ENCODE measurements around the gene TMEM92.

GRCh38 chr17:50307654-50308053, 33.4 kb downstream of the TMEM92 start:
- TF ChIP-seq POLR2A (IDR thresholded peaks at IDR 0.05; ENCODE audit: borderline replicate concordance, extremely low read depth, insufficient read depth, insufficient read length) (no peak), RAD21 (IDR thresholded peaks at IDR 0.05; ENCODE audit: low read depth) (no peak), POLR2AphosphoS5 (IDR thresholded peaks at IDR 0.05; ENCODE audit: low read depth, low read length) (no peak), ELF1 (IDR thresholded peaks at IDR 0.05; ENCODE audit: borderline replicate concordance, low read depth) (no peak), SIN3A (IDR thresholded peaks at IDR 0.05; ENCODE audit: low read depth) (no peak), SP1 (IDR thresholded peaks at IDR 0.05; ENCODE audit: low read depth) (no peak), ZNF274 (IDR thresholded peaks at IDR 0.05; ENCODE audit: low read depth, low read length) (no peak), REST (IDR thresholded peaks at IDR 0.05; ENCODE audit: low read depth) (no peak)
- TF ChIP-seq, protein P1, sequence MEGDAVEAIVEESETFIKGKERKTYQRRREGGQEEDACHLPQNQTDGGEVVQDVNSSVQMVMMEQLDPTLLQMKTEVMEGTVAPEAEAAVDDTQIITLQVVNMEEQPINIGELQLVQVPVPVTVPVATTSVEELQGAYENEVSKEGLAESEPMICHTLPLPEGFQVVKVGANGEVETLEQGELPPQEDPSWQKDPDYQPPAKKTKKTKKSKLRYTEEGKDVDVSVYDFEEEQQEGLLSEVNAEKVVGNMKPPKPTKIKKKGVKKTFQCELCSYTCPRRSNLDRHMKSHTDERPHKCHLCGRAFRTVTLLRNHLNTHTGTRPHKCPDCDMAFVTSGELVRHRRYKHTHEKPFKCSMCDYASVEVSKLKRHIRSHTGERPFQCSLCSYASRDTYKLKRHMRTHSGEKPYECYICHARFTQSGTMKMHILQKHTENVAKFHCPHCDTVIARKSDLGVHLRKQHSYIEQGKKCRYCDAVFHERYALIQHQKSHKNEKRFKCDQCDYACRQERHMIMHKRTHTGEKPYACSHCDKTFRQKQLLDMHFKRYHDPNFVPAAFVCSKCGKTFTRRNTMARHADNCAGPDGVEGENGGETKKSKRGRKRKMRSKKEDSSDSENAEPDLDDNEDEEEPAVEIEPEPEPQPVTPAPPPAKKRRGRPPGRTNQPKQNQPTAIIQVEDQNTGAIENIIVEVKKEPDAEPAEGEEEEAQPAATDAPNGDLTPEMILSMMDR (IDR thresholded peaks at IDR 0.05 in 2 of 3, conservative IDR thresholded peaks at IDR 0.05 in 1 of 3; ENCODE audit: borderline replicate concordance in 1 of 3, insufficient read depth in 1 of 3, low read depth in 2 of 3, low read length in 2 of 3): no peak
- TF ChIP-seq, protein P2, sequence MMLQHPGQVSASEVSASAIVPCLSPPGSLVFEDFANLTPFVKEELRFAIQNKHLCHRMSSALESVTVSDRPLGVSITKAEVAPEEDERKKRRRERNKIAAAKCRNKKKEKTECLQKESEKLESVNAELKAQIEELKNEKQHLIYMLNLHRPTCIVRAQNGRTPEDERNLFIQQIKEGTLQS (IDR thresholded peaks at IDR 0.05): no peak
